WTC11 (cell line): ENCODE results near the gene GCFC2. TPM values are rescaled to one million over a fixed set of nuclear protein-coding genes. Genes with fewer than 3 reads are reported as not detected.

Experiments used
- ATAC-seq: fragments of 200-7000 bp; cut with Tn5 transposase; 2 replicates; pipeline ENCODE4 v1.10.0; 2021; ENCODE audit warnings: mild to moderate bottlenecking, moderate library complexity
- CTCF ChIA-PET: fragments of 300-600 bp; sonication (Branson Sonifier 250); formaldehyde crosslinking; loops from one replicate; lab custom pipeline; 2021; ENCODE audit warnings: antibody characterized with exemption; lab: Charles Lee
- POLR2A ChIA-PET: fragments of 350-600 bp; sonication (Branson Sonifier 250); formaldehyde crosslinking; loops from one replicate; lab custom pipeline; 2021; ENCODE audit warnings: antibody characterized with exemption; lab: Charles Lee
- DNase-seq: peaks from one replicate; pipeline ENCODE4 v3.0.0; 2021; ENCODE audit warnings: low spot score
- H3K27ac Mint-ChIP-seq: 2 replicates; pipeline ENCODE4 v1.8.0; 2021; ENCODE audit warnings: mixed read lengths
- H3K27me3 Mint-ChIP-seq: 2 replicates; pipeline ENCODE4 v1.8.0; 2021; ENCODE audit warnings: low read depth, mild to moderate bottlenecking, moderate library complexity, mixed read lengths
- H3K36me3 Mint-ChIP-seq: 2 replicates; pipeline ENCODE4 v1.8.0; 2021; ENCODE audit warnings: mixed read lengths
- H3K4me1 Mint-ChIP-seq: 2 replicates; pipeline ENCODE4 v1.8.0; 2022; ENCODE audit warnings: mixed read lengths
- H3K4me3 Mint-ChIP-seq: 2 replicates; pipeline ENCODE4 v1.8.0; 2021; ENCODE audit warnings: mild to moderate bottlenecking, moderate library complexity, mixed read lengths
- H3K9me3 Mint-ChIP-seq: 2 replicates; pipeline ENCODE4 v1.8.0; 2021; ENCODE audit warnings: mixed read lengths
- ATF1 ChIP-seq: sonication (generic); formaldehyde crosslinking; IDR thresholded peaks from 2 replicates; pipeline ENCODE4 v1.8.1; 2023; ENCODE audit warnings: mild to moderate bottlenecking, moderate library complexity, missing genetic modification reagents
- EMX1 ChIP-seq: fragments of 250-450 bp; sonication (Bioruptor Pico); IDR thresholded peaks from 2 replicates; pipeline ENCODE4 v1.8.0; 2021; ENCODE audit warnings: mild to moderate bottlenecking
- ESRRA ChIP-seq: sonication (generic); formaldehyde crosslinking; IDR thresholded peaks from 2 replicates; pipeline ENCODE4 v1.8.1; 2022; ENCODE audit warnings: mild to moderate bottlenecking, missing genetic modification reagents, borderline replicate concordance
- FOXJ3 ChIP-seq: sonication (generic); formaldehyde crosslinking; IDR thresholded peaks from 2 replicates; pipeline ENCODE4 v1.9.0; 2021; ENCODE audit warnings: missing genetic modification reagents, mild to moderate bottlenecking, borderline replicate concordance
- GABPB1 ChIP-seq: sonication (generic); formaldehyde crosslinking; IDR thresholded peaks from 2 replicates; pipeline ENCODE4 v1.8.1; 2023; ENCODE audit warnings: mild to moderate bottlenecking, missing genetic modification reagents
- GTF2I ChIP-seq: fragments of 250-450 bp; sonication (Bioruptor Pico); conservative IDR thresholded peaks from 2 replicates; pipeline ENCODE4 v1.4.0; 2021; ENCODE audit warnings: mild to moderate bottlenecking
- IRF2 ChIP-seq: sonication (generic); formaldehyde crosslinking; IDR thresholded peaks from 2 replicates; pipeline ENCODE4 v1.8.0; 2022; ENCODE audit warnings: low read depth, missing genetic modification reagents, borderline replicate concordance
- JAZF1 ChIP-seq: fragments of 250-450 bp; sonication (Bioruptor Pico); IDR thresholded peaks from 2 replicates; pipeline ENCODE4 v1.9.0; 2021; ENCODE audit warnings: moderate library complexity, mild to moderate bottlenecking, inconsistent platforms
- MXD4 ChIP-seq: fragments of 250-450 bp; sonication (Bioruptor Pico); IDR thresholded peaks from 2 replicates; pipeline ENCODE4 v1.8.0; 2021; ENCODE audit warnings: mild to moderate bottlenecking, moderate library complexity, borderline replicate concordance
- NFATC4 ChIP-seq: fragments of 250-450 bp; sonication (Bioruptor Pico); IDR thresholded peaks from 2 replicates; pipeline ENCODE4 v1.9.0; 2021; ENCODE audit warnings: mild to moderate bottlenecking
- NFYB ChIP-seq: sonication (generic); formaldehyde crosslinking; conservative IDR thresholded peaks from 2 replicates; pipeline ENCODE4 v1.8.0; 2022; ENCODE audit warnings: low read depth, missing genetic modification reagents
- NR1H2 ChIP-seq: sonication (generic); formaldehyde crosslinking; IDR thresholded peaks from 2 replicates; pipeline ENCODE4 v1.9.0; 2021; ENCODE audit warnings: mild to moderate bottlenecking, moderate library complexity, missing genetic modification reagents
- PRRX2 ChIP-seq: fragments of 250-450 bp; sonication (Bioruptor Pico); IDR thresholded peaks from 2 replicates; pipeline ENCODE4 v1.8.0; 2021; ENCODE audit warnings: mild to moderate bottlenecking
- SMAD4 ChIP-seq: sonication (generic); formaldehyde crosslinking; IDR thresholded peaks from 2 replicates; pipeline ENCODE4 v1.8.0; 2022; ENCODE audit warnings: mild to moderate bottlenecking, missing genetic modification reagents
- ZNF121 ChIP-seq: sonication (generic); formaldehyde crosslinking; IDR thresholded peaks from 2 replicates; pipeline ENCODE4 v1.8.0; 2023; ENCODE audit warnings: missing genetic modification reagents
- ZNF263 ChIP-seq: sonication (generic); formaldehyde crosslinking; IDR thresholded peaks from 2 replicates; pipeline ENCODE4 v1.8.1; 2022; ENCODE audit warnings: low read depth, mild to moderate bottlenecking, moderate library complexity, missing genetic modification reagents
- ZNF317 ChIP-seq: sonication (generic); formaldehyde crosslinking; IDR thresholded peaks from 2 replicates; pipeline ENCODE4 v1.8.1; 2023; ENCODE audit warnings: low read depth, mild to moderate bottlenecking, moderate library complexity, missing genetic modification reagents, borderline replicate concordance
- total RNA-seq: library from RNA; stranded (reverse); gene quantifications from 3 replicates; pipeline ENCODE4 v1.2.3, GENCODE V29; 2021
- TF ChIP-seq, protein P1 (sequence below): sonication (generic); formaldehyde crosslinking; IDR thresholded peaks from 2 replicates; pipeline ENCODE4 v1.8.0; 2022; ENCODE audit warnings: mild to moderate bottlenecking, missing genetic modification reagents
- TF ChIP-seq, protein P2 (sequence below): sonication (generic); formaldehyde crosslinking; IDR thresholded peaks from 2 replicates; pipeline ENCODE4 v1.8.0; 2022; ENCODE audit warnings: mild to moderate bottlenecking, missing genetic modification reagents
- TF ChIP-seq, protein P3 (sequence below): sonication (generic); formaldehyde crosslinking; IDR thresholded peaks from 2 replicates; pipeline ENCODE4 v1.8.0; 2022; ENCODE audit warnings: mild to moderate bottlenecking, missing genetic modification reagents
- TF ChIP-seq, protein P4 (sequence below): fragments of 200-600 bp; IDR thresholded peaks from 2 replicates; pipeline ENCODE4 v1.8.0; 2022; ENCODE audit warnings: antibody characterized with exemption
- TF ChIP-seq, protein P5 (sequence below): sonication (generic); formaldehyde crosslinking; IDR thresholded peaks from 2 replicates; pipeline ENCODE4 v1.8.1; 2022; ENCODE audit warnings: mild to moderate bottlenecking, moderate library complexity, missing genetic modification reagents

Gene GCFC2
- total RNA-seq, 1 experiment from 2014 or later, result 14.4 TPM

DNA sequence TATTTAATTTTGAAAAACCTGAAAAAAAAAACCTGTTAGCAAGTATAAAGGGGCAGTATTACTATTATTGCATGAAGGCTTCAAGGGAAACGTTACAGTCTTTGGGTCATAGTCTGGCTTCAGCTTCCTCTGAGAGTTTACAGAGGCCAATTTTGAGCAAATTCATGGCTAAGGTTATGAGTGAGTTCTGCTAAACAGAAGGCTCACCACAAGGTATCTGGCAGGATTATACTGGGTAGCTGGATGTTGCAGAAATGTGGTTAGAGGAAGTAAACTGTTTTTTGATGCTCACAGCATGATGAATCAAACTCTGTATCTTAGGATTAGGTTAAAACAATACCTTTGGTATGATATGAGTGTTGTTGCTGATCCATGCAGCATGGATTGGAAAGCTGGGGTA is 54.9 kb downstream of the GCFC2 start (continued):
- TF ChIP-seq ATF1 (no peak), ZNF317 (CRISPR knock-in tag) (no peak), PRRX2 (CRISPR knock-in tag) (no peak)

DNA sequence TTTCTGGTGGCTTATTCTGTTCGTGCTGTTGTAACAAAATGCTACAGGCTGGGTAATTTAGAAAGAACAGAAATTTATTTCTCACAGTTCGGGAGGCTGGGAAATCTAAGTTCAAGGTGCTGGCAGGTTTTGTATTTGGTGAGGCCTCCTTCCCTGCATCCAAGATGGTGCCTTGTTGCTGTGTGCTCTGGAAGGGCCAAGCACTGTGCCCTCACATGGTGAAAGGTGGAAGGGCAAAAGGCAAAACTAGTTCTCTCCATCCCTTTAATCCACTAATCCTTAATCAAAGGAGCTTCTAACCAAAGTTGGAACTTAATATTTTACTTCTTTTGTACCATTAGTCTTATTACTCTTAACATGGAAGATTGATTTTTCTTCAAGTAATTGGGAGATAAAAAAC is 56.7 kb downstream of the GCFC2 start:
- Mint-ChIP-seq H3K4me3 (no peak overlapping the region), H3K9me3 (no peaks in the 10 kb centered on the region), H3K27me3 (no peaks in the 10 kb centered on the region), H3K36me3 (peaks cover 78% of the 10 kb centered on the region), H3K4me1 (no peaks in the 10 kb centered on the region), H3K27ac (no peak overlapping the region)
- DNase-seq (no peak), ATAC-seq (peak; percentile 72; the same call in 1 of the 2 replicates)
- ChIA-PET POLR2A (no interaction called here), CTCF (interaction anchor here (0.6 to 2.9 kb wide), 4 partner anchors 13 to 30 kb away, joined by 3 to 10 read pairs (median 5); no protein-coding TSS in a partner anchor)
- TF ChIP-seq ESRRA (CRISPR knock-in tag) (no peak), NR1H2 (CRISPR knock-in tag) (no peak), ZNF317 (CRISPR knock-in tag) (no peak), GABPB1 (no peak), JAZF1 (CRISPR knock-in tag) (no peak)
- TF ChIP-seq, protein P1, sequence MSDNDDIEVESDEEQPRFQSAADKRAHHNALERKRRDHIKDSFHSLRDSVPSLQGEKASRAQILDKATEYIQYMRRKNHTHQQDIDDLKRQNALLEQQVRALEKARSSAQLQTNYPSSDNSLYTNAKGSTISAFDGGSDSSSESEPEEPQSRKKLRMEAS (CRISPR knock-in tag), result no peak
- TF ChIP-seq, protein P2, sequence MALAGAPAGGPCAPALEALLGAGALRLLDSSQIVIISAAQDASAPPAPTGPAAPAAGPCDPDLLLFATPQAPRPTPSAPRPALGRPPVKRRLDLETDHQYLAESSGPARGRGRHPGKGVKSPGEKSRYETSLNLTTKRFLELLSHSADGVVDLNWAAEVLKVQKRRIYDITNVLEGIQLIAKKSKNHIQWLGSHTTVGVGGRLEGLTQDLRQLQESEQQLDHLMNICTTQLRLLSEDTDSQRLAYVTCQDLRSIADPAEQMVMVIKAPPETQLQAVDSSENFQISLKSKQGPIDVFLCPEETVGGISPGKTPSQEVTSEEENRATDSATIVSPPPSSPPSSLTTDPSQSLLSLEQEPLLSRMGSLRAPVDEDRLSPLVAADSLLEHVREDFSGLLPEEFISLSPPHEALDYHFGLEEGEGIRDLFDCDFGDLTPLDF (CRISPR knock-in tag), result no peak

DNA sequence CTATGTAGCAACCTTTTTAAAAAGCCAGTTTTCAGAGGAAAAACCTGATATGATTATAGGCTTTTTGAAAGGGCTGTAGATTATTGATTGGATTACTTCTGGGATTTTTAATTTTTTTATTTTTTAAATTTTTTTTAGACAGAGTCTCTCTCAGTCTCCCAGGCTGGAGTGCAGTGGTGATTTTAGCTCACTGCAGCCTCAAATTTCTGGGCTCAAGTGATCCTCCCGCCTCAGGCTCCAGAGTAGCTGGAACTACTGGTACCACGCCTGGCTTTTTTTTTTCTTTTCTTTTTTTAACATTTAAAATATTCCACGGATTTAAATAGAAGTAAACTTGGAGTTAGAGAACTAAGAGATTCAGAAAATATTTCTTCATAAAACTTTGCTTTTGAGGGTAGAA is 62.9 kb downstream of the GCFC2 start:
- CTCF ChIA-PET, result interaction anchor here (1.9 to 2.7 kb wide), 3 partner anchors 10 to 29 kb away, joined by 9 to 13 read pairs (median 10); no protein-coding TSS in a partner anchor
- no peak for DNase-seq
- 0 out of 2 replicates have a peak overlapping the region, but pooled peaks have one; percentile 83 for H3K27ac Mint-ChIP-seq
- 0 out of 2 replicates have a peak, but pooled peaks cover 4% of the 10 kb centered on the region for H3K9me3 Mint-ChIP-seq
- no peaks in the 10 kb centered on the region for H3K27me3 Mint-ChIP-seq
- peaks cover 10% of the 10 kb centered on the region; the same call in 1 of the 2 replicates for H3K4me1 Mint-ChIP-seq
- no peak for TF ChIP-seq FOXJ3 (CRISPR knock-in tag)
- TF ChIP-seq GTF2I, result no peak
- TF ChIP-seq, protein P3, sequence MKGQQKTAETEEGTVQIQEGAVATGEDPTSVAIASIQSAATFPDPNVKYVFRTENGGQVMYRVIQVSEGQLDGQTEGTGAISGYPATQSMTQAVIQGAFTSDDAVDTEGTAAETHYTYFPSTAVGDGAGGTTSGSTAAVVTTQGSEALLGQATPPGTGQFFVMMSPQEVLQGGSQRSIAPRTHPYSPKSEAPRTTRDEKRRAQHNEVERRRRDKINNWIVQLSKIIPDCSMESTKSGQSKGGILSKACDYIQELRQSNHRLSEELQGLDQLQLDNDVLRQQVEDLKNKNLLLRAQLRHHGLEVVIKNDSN, result no peak
- no peak for TF ChIP-seq ZNF263
- TF ChIP-seq PRRX2 (CRISPR knock-in tag), result no peak
- TF ChIP-seq, protein P4, sequence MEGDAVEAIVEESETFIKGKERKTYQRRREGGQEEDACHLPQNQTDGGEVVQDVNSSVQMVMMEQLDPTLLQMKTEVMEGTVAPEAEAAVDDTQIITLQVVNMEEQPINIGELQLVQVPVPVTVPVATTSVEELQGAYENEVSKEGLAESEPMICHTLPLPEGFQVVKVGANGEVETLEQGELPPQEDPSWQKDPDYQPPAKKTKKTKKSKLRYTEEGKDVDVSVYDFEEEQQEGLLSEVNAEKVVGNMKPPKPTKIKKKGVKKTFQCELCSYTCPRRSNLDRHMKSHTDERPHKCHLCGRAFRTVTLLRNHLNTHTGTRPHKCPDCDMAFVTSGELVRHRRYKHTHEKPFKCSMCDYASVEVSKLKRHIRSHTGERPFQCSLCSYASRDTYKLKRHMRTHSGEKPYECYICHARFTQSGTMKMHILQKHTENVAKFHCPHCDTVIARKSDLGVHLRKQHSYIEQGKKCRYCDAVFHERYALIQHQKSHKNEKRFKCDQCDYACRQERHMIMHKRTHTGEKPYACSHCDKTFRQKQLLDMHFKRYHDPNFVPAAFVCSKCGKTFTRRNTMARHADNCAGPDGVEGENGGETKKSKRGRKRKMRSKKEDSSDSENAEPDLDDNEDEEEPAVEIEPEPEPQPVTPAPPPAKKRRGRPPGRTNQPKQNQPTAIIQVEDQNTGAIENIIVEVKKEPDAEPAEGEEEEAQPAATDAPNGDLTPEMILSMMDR, result no peak
- TF ChIP-seq NFATC4 (CRISPR knock-in tag), result no peak
- TF ChIP-seq SMAD4, result no peak
- TF ChIP-seq MXD4 (CRISPR knock-in tag), result no peak
- TF ChIP-seq EMX1, result no peak
- TF ChIP-seq ATF1, result no peak
- TF ChIP-seq, protein P1 (CRISPR knock-in tag), result no peak
- TF ChIP-seq, protein P5, sequence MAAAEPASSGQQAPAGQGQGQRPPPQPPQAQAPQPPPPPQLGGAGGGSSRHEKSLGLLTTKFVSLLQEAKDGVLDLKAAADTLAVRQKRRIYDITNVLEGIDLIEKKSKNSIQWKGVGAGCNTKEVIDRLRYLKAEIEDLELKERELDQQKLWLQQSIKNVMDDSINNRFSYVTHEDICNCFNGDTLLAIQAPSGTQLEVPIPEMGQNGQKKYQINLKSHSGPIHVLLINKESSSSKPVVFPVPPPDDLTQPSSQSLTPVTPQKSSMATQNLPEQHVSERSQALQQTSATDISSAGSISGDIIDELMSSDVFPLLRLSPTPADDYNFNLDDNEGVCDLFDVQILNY, result no peak
- no peak for TF ChIP-seq ZNF121
- TF ChIP-seq IRF2 (CRISPR knock-in tag), result no peak
- no peak for TF ChIP-seq NFYB (CRISPR knock-in tag)
- peaks cover 41% of the 10 kb centered on the region for H3K36me3 Mint-ChIP-seq
- POLR2A ChIA-PET, result interaction anchor here (0.5 to 0.7 kb wide), 2 partner anchors 174 to 784 kb away, joined by 3 read pairs; no protein-coding TSS in a partner anchor
- no peak for ATAC-seq
- H3K4me3 Mint-ChIP-seq, result peak overlapping the region; percentile 94
